NCI-H345 treated with DMSO at 0.1 percent for 48 hours (cell line): ENCODE measurements around the gene NPHP1.
"Not testable (repeated sequence)": the region's sequence is repeated elsewhere in the genome, so short reads cannot be mapped to it uniquely, and the experiment has no call there.

Experiments
- DNase-seq: peaks from one replicate; lab custom pipeline; 2025; ENCODE audit not compliant: unreplicated experiment; lab: John Stamatoyannopoulos, UW

Gene NPHP1

DNA sequence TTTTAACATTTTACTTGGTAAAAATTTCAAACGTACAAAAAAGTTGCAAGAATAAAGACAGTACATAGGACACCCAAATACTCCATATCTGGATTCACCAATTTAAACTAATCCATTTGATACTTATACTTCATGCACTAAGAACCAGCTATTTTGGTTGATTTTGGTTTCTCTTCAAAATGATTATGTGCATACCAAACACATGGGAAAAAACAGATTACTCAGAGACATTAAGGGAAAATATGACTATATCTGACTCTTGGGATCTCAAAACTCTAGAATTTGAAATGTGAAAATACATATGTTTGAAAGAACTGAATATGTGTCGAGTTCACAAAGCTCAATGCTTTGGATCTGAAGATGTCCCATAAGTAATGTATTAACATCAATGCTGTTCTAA is 73.6 kb downstream of the NPHP1 start:
- no peak for DNase-seq

DNA sequence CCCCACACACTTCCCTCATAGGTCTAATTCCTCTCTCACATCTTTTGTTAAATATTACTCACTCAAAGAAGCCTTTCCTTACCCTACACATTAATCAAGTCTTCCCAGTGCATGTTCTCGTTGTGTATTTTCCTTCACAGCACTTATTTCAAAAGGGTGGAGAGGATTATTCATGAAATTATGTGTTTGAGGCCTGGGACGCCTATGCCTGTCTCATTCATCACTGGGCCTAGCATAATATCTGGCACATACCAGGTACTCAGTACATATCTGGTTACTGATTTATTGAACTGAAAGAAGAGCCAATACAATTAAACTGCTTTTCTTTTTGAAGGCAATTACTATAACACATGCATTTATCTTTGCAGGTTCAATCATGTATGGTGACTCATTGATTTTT is 74.1 kb downstream of the NPHP1 start:
- no peak for DNase-seq

DNA sequence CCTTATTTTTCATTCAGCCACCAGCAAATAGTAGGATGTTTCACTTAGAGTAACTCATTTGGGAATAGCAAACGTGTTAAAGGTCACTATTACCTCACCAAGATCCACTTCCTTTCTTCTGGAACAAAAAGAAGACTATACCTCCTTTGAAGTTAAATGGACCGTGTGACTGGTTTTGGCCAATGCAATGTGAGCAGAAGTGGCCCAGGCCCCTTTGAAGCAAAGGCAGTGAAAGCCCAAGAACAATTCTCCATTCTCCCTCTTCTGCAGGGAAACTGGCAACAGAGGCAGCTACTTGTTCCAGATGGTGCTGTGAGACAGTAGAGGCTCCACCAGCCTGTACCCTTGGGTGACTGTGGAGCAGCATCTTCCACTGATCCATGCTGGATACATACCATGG is 77.9 kb downstream of the NPHP1 start:
- peak; percentile 48 for DNase-seq

DNA sequence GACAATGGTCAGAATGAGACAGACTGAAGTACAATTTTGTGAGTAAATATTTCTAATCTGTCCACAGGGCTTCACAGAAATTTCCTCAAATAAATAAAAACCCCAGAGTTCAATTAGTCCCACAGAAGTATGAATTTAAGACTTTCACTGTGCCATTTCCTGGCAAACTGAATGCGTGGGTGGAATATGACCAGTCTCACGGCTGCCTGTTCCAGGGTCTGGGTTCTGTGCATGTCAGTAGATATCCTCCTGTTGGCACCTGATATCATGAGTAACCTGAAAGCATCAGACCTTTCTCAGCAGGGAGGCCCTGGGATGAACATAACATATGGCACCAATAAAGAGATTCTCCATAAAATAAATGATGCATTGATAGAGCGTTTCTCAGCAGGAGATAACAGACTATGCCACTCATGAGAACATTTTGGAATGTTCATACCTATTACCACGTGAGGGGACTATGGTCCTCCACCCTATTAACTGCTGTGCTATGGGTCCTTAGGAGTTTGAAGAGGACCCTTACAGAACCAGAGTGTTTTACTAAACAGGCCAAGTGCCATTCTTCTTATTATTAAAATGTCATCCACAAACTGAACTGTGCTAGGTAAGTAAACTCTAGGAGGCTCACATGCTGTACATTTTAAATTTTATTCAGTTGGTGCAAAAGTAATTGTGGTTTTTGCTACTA is 78.6 kb downstream of the NPHP1 start:
- peak; percentile 93 for DNase-seq

DNA sequence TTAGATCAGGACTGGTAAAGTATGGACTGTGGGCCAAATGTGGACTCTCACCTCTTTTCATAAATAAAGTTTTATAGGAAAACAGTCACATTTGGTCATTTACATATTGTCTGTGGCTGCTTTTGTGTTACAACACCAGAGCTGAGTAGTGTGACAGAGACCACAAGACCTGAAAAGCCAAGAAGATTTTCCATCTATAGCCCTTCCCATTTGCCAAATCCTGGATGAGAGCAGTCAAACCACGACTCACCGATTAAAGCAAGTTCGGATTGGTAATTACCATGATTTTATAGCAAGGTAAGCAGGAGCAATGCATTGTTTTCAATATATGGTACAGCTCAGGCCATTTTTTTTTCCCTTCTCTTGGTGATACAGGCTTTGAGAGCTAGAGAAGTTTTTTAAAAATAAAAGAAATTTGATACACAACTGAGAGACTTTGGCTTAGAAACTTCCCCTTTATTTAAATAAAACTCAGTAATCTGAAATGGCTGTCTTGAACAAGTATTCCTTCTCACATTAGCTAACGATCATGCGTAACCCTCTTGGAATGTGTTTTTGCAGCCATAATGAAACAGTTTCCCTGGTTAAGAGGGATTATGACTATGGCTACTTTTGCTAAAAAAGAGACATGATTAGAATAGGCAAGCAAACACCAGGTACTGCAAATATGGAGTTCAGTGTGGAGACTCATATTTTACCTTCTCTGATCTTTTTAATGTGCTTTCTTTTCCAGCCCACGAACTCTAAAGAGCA is 79.7 kb downstream of the NPHP1 start:
- no peak for DNase-seq

DNA sequence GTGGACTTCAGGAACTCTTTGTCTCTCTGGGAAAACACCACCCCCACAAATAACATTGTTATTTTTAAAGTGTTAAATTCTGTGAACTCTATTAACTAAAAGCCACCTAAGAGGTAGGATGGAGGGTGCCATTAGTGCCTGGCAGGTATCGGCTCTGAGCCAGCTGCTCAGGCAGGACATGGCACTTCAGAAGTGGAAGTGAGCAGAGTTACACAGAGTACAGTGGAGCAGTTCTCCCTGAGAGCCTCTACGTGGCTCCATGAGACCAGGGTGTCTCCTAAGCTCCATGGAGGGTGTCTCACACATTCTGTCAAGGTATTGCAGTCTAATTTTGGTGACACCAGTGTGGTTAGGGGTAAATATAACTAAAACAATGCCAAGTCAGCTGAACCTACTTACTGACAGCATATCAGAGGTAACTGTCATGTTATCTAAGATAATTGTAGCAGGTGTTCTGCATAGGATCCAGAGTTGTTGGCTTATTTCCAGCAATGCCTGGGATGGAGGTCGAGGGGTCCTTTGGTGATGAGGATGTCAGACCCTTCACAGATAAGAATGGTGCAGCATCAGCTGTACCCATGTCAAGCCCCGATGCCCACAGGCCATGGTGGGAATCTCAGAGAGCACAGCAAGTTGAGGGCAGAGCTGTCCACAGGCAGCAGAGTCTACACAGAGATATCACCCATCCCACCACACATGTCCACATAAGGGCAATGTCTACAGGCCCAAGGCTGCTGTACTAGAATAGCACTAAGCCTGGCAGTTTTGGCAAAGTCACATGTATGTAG is 80.6 kb downstream of the NPHP1 start:
- peak; percentile 75 for DNase-seq

DNA sequence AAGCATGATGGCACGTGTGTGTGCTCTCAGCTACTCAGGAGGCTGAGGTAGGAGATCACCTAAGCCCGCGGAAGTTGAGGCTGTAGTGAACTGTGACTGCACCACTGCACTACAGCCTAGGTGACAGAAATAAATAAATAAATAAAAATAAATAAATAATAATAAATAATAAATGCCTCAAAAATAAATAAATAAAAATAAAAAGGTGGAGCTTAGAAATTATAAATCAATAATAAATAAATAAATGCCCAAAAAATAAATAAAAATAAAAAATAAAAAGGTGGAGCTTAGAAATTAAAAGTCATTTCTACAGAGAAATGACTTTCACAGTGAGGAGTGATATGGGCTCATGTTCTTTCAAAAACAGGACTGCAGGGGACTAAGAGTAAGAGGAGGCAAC is 83.2 kb downstream of the NPHP1 start:
- no peak for DNase-seq

DNA sequence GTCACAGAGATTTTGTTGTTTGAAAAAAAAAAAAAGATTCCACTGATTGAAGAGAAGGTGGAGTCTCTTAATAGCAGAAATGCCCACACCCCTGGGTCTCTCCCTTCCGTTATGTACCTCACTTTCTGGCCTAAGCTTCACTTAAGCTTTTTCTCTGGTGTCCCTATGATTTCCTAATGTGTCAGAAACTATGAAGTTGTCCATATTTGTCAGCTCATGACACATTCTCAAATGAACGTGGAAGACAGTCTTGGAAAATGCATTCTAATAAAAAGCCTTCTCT is 83.8 kb downstream of the NPHP1 start:
- no peak for DNase-seq

DNA sequence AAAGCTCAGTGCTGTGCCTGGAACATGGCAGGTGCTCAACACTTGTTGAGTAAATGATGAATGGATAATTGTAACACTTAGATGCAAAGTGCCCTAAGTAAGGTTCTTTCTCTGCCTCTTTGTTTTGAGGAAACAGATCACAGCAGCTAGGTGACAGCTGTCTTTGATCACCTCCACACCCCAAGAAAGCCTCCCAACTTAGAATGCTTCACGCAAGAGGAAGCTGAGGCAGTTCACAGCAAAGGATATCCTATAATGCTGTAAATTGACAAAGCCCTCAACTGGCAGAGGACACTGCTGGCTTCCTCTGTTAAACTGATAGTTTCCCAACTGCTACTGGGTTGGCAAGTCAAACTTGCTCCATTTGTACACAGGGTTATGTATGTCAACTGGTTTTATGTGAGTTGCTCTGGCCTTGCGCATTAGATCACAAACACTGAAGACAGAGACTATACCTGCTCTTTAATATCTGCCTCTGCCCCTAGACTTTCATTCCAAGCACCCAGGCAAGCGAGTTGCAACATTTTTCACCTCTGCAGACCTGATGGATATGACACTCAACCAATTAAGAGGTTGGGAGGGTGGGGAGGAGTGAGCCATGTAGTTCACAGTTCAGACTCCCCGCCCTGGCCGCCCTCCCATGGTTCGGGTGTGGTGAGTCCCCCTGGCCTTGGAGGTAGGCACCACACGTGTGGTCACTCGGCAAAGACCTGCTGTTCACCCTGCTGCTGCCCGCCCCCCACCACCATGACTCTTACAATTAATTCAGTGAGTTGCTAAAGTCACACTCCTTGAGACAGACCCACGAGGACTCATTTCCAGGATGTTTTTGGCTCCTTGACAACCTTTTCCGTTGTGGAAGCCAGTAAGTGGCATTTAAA is 84.4 kb downstream of the NPHP1 start:
- no peak for DNase-seq

DNA sequence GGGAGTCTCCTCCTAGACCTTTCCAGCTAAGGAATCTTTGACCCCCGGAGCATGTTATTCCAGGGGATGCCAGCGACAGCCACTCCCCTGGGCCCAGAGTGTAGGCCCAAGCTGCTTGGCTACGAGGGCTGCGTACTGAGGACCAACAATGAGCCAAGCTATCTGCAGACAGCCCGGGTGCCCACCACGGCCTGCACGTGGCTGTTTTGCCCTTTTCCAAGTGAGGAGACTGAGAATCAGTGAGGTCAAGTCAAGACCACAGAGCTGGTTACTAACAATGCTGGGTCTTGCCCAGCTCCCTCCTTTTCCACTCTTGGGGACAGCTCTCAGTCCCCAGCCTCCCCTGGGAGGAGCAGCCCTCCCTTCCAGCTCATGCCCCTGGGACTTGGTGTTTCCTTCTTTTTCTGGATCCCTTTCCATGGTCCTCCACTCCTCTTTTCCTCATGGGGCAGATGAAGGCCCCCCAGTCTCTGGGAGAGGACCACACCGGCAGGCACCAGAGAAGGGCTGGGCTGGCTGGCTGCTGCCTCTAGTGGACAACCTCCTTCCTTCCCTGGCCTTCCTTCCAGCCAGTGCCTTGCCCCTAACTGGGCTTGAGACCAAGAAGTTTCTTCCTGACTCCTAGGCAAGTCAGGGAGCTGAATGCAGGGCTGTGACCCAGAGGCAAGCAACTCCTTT is 88.6 kb downstream of the NPHP1 start:
- no peak for DNase-seq

DNA sequence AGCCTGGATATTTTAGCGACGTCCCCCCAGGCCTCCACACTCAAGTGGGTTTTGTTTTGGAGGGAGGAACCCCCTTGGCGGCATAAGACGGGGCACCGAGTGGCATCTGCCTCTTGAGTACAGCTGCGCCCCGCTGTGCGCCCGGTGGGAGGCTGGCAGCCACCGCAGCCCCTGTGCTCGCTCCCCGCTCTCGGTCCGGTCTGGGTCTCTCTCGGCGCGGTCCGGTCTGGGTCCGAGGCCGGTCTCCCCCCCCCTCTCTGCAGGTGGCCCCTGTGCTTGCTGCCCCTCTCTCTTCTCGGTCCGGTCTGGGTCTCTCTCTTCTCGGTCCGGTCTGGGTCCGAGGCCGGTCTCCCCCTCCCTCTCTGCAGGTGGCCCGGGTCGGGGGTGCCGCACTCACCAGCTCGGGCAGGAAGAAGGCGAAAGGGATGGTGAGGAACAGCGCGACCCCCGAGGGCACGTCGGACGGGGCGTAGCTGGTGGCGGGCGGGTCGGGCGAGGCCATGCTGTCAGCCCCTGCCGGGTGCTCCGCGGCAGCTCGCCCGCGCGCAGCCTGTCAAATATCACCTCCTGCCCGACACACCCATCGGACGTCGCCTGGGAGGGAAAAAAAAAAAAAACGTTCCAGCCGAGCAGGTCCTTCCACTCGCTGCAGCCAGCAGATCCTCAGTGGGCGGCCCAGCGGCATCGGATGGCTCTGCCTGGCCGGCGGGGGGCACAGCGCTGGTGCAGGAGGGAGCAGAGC is 89.4 kb downstream of the NPHP1 start, which contains the start of gene MALL:
MALL (minus strand) TSS at position 532 of the 742 bp plus-strand sequence; CDS start at position 502, 30 bp downstream.
- DNase-seq: peak; percentile 18

DNA sequence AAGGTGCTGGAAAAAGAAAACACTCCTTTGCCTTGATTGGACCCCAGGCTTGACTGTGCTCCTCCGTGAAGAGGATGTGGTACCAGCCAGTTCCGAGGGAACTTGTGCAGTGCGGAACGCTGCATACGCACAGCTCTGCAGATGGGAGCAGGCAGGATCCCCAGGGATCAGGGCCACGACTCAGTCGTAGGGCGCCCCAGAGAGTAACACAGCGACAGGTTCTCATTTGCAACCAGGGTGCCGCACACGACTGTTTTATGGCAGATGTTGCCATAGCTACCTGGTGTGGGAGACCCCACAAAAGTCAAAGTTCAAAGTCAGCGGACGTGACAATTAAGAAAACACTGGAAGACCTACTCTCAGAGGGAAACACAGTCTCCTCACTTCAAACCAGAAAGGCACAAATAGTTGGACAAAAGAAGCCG is 90.0 kb downstream of the NPHP1 start:
- DNase-seq: peak; percentile 63

DNA sequence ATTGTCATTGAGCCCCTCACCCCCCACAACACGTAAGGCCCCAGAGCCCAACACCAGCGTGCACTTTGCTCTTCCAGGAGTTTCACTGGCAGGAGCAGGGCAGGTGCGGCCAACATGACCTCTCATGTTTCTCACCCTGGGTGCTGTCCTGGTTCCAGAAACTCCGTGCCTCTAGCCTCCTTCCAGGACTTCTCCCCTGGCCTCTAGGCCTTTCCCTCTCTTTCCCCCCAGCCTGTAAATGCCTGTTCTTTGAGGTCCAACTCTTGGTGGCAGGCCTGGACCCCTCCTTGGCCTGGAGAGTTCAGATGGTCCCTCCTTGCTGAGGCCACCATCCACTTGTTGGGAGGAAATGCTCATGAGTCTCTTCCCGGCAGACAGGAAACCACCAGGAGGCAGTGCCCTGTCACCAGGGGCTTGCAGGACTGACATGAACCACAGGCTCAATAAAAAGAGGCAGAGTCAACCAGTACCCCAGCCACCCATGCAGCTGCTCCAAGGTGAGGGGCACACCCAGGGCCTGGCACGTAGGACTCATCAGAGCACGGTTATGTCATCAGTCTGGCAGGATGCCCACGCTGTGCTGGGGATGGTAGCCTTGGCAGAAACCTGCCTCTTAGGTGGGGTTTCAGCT is 90.7 kb downstream of the NPHP1 start:
- DNase-seq: peak; percentile 44

DNA sequence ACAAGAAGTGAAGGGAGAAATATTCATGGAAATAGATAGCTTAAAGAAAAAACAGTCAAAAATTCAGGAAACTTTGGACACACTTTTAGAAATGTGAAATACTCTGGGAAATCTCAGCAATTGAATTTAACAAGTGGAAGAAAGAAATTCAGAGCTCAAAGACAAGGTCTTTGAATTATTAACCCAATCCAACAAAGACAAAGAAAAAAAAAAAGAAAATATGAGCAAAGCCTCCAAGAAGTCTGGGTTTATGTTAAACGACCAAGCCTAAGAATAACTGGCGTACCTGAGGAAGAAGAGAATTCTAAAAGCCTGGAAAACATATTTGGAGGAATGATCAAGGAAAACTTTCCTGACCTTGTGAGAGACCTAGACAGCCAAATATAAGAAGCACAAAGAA is 96.5 kb downstream of the NPHP1 start:
- not testable (repeated sequence) for DNase-seq

DNA sequence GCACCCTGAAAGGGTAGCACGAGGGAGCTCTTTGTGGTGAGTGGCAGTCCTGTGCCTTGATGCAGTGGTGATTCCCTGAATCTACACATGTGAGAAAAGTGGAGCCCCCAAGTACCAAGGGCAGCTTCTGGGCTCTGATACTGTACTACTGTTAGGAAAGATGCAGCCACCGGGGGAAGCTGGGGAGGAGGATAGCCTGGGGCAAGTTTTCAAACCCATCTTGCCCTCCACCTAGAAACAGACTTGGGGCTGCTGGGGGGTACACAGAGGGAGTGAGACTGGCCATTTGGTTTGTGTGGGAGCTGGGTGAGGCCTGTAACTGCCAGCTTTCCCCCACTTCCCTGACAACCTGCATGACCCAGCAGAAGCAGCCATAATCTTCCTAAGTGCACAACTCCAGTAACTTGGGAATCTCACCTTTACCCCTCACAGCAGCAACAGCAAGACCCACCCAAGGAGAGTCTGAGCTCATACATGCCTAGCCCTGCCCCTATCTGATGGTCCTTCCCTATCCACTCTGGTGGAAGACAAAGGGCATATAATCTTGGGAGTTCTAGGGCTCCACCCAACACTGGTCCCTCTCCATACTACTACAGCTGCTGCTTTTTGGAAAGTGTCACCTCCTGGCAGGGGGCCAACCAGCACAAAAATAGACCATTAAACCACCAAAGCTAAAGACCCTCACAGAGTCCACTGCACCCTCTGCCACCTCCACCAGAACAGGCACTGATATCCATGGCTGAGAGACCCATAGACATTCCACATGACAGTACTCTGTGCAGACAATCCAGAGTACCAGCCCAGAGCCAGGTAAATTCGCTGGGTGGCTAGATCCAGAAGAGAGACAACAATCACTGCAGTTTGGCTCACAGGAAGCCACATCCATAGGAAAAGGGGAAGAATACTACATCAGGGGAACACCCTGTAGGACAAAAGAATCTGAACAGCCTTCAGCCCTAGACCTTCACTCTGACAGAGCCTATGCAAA is 97.4 kb downstream of the NPHP1 start:
- no peak for DNase-seq

DNA sequence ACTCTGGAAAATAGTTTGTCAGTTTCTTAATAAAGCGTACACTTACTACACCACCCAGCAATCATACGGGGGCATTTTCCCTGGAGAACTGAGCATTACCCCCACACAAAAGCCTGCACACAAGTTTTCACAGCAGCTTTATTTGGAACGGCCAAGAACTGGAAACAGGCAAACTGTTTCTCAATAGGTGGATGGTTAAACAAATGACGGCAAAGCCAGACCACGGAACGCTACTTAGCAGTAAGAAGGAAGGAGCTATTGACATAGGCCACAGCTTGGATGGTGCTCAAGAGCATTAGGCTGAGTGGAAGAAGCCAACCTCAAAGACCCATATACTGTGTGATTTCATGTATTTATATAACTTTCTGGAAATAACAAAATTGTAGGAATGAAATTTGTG is 98.2 kb downstream of the NPHP1 start:
- DNase-seq: no peak

DNA sequence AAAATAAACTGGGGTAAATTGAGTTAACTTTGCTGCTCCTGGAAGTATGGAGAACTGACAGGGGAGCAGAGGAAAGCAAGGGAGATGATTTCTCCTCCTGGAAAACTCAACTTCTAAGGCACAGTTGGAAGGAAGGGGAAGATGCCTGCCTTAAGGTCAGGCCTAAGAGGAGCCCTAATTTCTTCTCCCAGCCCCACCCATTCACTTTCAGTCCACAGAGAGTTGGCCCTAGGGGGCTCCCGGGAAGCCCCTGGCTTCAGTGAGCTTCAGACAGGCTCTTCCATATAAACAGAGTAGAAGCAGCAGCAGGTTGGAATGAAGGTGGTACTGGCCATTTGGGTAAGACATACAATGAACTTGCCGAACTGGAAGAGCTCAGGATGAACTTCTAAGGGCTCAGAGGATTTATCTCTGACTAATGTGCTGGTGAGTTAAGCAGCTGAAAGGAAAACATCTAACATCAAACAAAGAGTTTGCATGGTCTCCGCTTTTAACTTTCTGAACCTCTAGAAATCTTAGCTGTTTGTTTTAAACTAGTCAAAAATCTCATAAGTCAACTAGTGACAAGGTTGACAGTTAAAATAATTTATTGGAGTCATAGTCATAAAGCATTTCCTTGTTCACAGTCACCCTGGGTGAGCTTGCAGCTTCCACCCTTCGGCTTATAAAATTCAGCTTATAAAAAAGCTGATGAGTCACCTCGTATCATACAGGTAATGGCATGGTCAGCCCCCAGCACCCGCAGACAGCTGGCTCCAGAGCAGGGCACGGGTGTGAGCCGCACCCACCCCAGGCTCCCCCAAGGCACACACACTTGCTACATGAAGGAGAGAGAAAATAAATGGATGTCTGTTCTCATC is 99.0 kb downstream of the NPHP1 start:
- no peak for DNase-seq
